ENCODE results near the gene APOL2. TPM values are rescaled to one million over a fixed set of nuclear protein-coding genes. Genes with fewer than 3 reads are reported as not detected.
A peak's percentile ranks its signal among the peaks of the same experiment; 100 is the strongest.

APOL2 gene
- total RNA-seq, 4 donors from 2014 or later = 3.8 to 142 (median 47.8) TPM

DNA sequence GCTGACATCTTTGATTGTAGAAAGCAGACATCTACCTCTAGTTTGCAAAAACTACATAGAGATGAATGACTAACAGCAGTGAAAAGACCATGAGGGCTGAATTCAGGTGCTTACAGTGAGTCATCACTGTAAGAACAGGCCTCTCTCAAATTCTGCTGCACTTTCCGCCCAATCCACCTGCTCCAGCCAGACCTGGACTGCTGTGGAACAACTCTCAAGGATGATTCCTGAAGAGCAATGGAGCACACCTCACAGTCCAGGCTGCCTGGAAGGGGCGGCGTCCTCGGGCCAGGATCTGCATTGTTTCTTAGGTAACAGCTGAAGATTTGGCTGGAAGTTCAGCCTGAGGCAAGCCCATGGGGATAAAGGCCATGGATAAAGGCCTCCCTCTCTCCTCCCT is 15.1 kb downstream of the APOL2 start:
- DNase-seq = no peak
- in situ Hi-C loops (cut with MboI; ENCODE audit: low pct_ligation_motif_present in 1 of 4, low pct_unique_long_range_greater_than_20kb in 1 of 4, low sequenced_read_pairs in 3 of 4) = no loop called here

DNA sequence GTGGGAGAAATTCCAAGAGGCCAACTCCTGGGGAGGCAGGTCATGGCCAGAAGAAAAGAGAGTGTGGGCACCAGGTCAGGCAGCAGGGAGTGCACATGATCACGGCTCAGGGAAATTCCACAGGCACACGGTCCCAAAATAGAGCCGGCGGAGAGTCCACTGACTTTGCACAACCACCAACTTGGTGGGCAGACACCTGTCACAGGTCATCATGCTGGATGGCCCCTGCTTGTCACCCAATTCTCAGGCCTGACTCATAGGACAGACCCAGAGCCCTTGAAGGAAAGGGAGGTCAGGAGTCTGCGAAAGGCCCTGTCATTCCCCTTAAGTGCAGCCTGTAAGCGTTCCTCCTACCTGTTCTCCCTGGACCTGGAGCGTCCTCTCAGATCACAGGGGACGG is 15.8 kb downstream of the APOL2 start:
- 50 to 95% methylated on average over 2 to 8 of the region's 8 CpGs for WGBS, 2 donors (ENCODE audit: low coverage in 1 of 2)
- Histone ChIP-seq H3K9me3 (no peaks in the 10 kb centered on the region), H3K4me1 (peaks cover 0 to 15% (median 0%) of the 10 kb centered on the region in 4 donors), H3K27ac (no peak overlapping the region), H3K27me3 (no peaks in the 10 kb centered on the region), H3K4me3 (no peak overlapping the region), H3K36me3 (peaks cover 0 to 9% (median 0%) of the 10 kb centered on the region in 4 donors)
- TF ChIP-seq POLR2A (IDR thresholded peaks at IDR 0.05) = no peak
- TF ChIP-seq, protein P1, sequence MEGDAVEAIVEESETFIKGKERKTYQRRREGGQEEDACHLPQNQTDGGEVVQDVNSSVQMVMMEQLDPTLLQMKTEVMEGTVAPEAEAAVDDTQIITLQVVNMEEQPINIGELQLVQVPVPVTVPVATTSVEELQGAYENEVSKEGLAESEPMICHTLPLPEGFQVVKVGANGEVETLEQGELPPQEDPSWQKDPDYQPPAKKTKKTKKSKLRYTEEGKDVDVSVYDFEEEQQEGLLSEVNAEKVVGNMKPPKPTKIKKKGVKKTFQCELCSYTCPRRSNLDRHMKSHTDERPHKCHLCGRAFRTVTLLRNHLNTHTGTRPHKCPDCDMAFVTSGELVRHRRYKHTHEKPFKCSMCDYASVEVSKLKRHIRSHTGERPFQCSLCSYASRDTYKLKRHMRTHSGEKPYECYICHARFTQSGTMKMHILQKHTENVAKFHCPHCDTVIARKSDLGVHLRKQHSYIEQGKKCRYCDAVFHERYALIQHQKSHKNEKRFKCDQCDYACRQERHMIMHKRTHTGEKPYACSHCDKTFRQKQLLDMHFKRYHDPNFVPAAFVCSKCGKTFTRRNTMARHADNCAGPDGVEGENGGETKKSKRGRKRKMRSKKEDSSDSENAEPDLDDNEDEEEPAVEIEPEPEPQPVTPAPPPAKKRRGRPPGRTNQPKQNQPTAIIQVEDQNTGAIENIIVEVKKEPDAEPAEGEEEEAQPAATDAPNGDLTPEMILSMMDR (IDR thresholded peaks at IDR 0.05) = no peak
- TF ChIP-seq POLR2AphosphoS5 (IDR thresholded peaks at IDR 0.05) = no peak
- no peak for TF ChIP-seq EP300 (IDR thresholded peaks at IDR 0.05; ENCODE audit: low read depth)
- intact Hi-C loops (cut with DNase I; ENCODE audit: low total_unique reads) = no loop called here
- in situ Hi-C loops (cut with MboI; ENCODE audit: low pct_ligation_motif_present in 1 of 4, low pct_unique_long_range_greater_than_20kb in 1 of 4, low sequenced_read_pairs in 3 of 4) = no loop called here
- no peak for DNase-seq

More for the DNA sequence above, 15.1 kb downstream of the APOL2 start:
- Histone ChIP-seq H3K36me3 (peaks cover 0 to 9% (median 0%) of the 10 kb centered on the region in 4 donors), H3K4me1 (peaks cover 0 to 15% (median 0%) of the 10 kb centered on the region in 4 donors), H3K27ac (no peak overlapping the region), H3K27me3 (no peaks in the 10 kb centered on the region), H3K9me3 (no peaks in the 10 kb centered on the region), H3K4me3 (no peak overlapping the region)
- TF ChIP-seq, protein P1 (IDR thresholded peaks at IDR 0.05) = no peak
- no peak for TF ChIP-seq EP300 (IDR thresholded peaks at IDR 0.05; ENCODE audit: low read depth)
- no peak for TF ChIP-seq POLR2AphosphoS5 (IDR thresholded peaks at IDR 0.05)
- no peak for TF ChIP-seq POLR2A (IDR thresholded peaks at IDR 0.05)
- 88% methylated on average over 4 of the region's 4 CpGs; no CpG with 5 or more reads in 1 of the 2 donors for WGBS, 2 donors (ENCODE audit: low coverage in 1 of 2)
- intact Hi-C loops (cut with DNase I; ENCODE audit: low total_unique reads) = no loop called here

DNA sequence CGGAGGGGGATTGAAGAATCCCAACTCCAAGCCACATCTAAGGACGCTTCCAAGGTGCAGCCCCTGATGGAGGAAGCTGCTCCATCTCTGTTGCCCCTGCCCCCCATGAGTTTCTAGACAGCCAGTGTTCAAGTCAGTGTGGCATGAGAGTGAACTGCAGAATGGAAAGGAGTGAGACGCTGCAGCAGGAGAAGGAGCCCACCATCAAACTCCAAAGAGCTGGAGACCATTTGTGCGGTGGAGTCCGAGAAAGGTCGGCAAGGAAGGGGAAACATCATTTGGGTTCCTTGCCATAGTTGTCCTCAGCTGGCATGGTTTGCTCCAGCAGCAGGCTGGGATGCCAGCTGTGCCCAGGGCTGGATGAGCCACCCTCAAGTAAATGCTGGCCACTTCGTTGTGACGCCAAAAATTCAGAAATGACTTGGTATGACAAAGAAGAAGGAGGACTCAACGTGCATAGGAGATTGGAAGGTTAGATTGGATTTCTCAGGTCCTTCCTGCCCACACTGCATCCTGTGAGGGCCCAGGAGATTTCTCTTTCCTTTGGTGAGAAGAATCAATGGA is 16.4 kb downstream of the APOL2 start:
- no peak for DNase-seq
- 89 to 95% methylated on average over 4 to 9 of the region's 9 CpGs for WGBS, 2 donors (ENCODE audit: low coverage in 1 of 2)
- no peak overlapping the region for H3K4me3 ChIP-seq
- H3K36me3 ChIP-seq = peaks cover 0 to 7% (median 0%) of the 10 kb centered on the region in 4 donors
- H3K27ac ChIP-seq = no peak overlapping the region
- TF ChIP-seq, protein P1 (IDR thresholded peaks at IDR 0.05) = no peak
- TF ChIP-seq EP300 (IDR thresholded peaks at IDR 0.05; ENCODE audit: low read depth) (no peak), POLR2A (IDR thresholded peaks at IDR 0.05) (no peak), POLR2AphosphoS5 (IDR thresholded peaks at IDR 0.05) (no peak)
- peaks cover 0 to 15% (median 0%) of the 10 kb centered on the region in 4 donors for H3K4me1 ChIP-seq
- in situ Hi-C loops (cut with MboI; ENCODE audit: low pct_ligation_motif_present in 1 of 4, low pct_unique_long_range_greater_than_20kb in 1 of 4, low sequenced_read_pairs in 3 of 4) (no loop called here), intact Hi-C loops (cut with DNase I; ENCODE audit: low total_unique reads) (no loop called here)
- H3K27me3 ChIP-seq = no peaks in the 10 kb centered on the region
- H3K9me3 ChIP-seq = no peaks in the 10 kb centered on the region

DNA sequence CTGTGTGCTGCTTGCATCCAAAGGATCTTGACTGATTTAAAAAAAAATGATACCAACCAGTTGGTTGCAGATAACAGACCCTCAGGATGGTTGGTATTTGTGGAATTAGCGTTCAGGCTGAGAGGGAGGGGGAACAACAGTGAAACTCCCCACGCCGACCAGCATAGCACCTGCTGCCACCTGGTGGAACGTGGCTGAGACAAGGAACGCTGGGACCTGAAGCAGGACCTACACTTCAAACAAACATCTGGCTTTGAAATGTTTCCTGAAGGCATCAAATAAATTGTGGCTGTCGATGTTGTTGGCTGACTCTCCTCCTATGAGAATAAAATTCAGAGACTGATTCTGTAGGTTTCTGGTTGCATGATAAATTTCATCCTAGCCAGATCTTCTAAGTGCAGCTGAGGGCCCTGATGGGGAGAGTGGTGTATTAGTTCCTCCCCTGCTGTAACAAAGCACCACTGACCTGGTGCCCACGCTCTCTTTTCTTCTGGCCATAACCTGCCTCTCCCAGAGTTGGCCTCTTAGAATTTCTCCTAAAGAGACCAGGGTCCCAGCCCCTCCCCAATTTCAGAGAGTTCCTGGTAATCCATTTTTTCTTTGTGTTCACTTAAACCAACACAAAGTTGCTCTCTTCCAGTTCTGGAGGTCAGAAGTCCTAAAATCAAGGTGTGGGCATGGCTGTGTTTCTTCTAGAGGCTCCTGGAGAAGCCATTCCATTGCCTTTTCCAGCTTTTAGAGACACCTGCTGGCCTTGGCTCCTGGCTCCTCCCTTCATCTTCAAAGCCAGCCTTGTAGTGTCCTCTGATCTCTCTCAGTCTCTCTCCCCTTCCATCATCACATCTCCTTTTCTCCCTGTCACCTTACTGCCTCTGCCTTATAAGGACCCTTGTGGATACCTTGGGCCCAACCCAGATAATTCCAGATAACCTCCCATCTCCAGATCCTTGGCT is 17.3 kb downstream of the APOL2 start:
- Histone ChIP-seq H3K27me3 (no peaks in the 10 kb centered on the region), H3K27ac (no peak overlapping the region), H3K4me3 (no peak overlapping the region), H3K9me3 (no peaks in the 10 kb centered on the region), H3K4me1 (peaks cover 0 to 15% (median 0%) of the 10 kb centered on the region in 4 donors), H3K36me3 (no peaks in the 10 kb centered on the region)
- in situ Hi-C loops (cut with MboI; ENCODE audit: low pct_ligation_motif_present in 1 of 4, low pct_unique_long_range_greater_than_20kb in 1 of 4, low sequenced_read_pairs in 3 of 4) (no loop called here), intact Hi-C loops (cut with DNase I; ENCODE audit: low total_unique reads) (no loop called here)
- peak; percentile 59 for DNase-seq
- TF ChIP-seq POLR2A (IDR thresholded peaks at IDR 0.05) = no peak
- TF ChIP-seq, protein P1 (IDR thresholded peaks at IDR 0.05) = peak; percentile 45 to 58 (median 53)
- 16% methylated on average over 7 of the region's 7 CpGs; no CpG with 5 or more reads in 1 of the 2 donors for WGBS, 2 donors (ENCODE audit: low coverage in 1 of 2)

All from transverse colon (tissue), 4 donors.